ENCODE data around the gene UFM1.

DNA sequence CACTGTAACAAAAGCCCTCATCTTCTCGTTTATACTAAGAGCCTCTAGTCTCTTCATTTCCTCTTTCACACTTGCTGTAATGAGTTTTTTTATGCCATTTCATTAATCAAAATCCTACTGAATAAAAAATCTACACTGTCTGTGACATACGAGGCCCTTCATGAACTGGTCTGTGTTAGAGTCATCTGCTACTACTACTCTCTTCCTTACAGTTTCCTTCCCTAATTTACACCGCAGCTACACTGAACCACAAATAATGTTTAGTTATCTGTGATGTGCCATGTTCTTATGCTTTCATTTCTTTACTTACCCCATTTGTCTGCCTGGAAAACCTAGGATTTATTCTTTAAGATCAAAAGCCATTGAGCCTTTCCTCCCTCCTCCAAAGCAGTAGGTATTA is 16.0 kb downstream of the UFM1 start:
- TF ChIP-seq, protein P1, sequence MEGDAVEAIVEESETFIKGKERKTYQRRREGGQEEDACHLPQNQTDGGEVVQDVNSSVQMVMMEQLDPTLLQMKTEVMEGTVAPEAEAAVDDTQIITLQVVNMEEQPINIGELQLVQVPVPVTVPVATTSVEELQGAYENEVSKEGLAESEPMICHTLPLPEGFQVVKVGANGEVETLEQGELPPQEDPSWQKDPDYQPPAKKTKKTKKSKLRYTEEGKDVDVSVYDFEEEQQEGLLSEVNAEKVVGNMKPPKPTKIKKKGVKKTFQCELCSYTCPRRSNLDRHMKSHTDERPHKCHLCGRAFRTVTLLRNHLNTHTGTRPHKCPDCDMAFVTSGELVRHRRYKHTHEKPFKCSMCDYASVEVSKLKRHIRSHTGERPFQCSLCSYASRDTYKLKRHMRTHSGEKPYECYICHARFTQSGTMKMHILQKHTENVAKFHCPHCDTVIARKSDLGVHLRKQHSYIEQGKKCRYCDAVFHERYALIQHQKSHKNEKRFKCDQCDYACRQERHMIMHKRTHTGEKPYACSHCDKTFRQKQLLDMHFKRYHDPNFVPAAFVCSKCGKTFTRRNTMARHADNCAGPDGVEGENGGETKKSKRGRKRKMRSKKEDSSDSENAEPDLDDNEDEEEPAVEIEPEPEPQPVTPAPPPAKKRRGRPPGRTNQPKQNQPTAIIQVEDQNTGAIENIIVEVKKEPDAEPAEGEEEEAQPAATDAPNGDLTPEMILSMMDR (IDR thresholded peaks at IDR 0.05; ENCODE audit: low read depth, low read length) = no peak
- no peak for TF ChIP-seq EZH2phosphoT487 (IDR thresholded peaks at IDR 0.05; ENCODE audit: low read depth)
